HG02852 (cell line): ENCODE measurements around the gene PAQR7.

Experiments used
- ATAC-seq: cut with Tn5 transposase; IDR thresholded peaks from one replicate; pipeline ENCODE4 v1.9.1; 2021; ENCODE audit warnings: mild to moderate bottlenecking, moderate library complexity; ENCODE audit not compliant: unreplicated experiment

The PAQR7 gene

DNA sequence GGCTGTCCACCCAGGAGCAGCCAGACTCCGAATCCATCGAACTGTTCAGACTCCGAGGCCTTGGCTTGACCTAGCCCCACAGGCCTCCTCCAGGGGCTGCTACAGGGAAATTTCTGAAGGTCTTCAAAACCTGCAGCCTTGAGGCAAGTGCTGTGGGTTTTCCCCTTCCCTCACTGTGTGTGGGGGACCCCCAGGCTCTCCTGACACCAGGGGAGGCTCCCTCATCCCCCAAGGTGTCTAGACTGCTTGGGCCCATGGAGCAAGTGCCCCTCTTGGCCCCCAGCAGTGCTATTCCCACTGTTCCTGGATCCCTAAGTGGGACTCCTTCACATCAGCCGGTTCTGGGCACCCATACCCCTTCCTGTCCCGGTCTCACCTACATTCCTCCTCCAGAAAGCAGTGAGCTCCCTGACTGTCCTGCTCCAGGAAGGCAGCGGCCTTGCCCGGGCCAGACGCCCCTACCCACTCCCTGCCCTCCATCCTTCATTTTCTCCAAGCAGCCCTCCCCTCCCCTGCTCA lies 814 bp downstream of the PAQR7 start:
- no peak for ATAC-seq

DNA sequence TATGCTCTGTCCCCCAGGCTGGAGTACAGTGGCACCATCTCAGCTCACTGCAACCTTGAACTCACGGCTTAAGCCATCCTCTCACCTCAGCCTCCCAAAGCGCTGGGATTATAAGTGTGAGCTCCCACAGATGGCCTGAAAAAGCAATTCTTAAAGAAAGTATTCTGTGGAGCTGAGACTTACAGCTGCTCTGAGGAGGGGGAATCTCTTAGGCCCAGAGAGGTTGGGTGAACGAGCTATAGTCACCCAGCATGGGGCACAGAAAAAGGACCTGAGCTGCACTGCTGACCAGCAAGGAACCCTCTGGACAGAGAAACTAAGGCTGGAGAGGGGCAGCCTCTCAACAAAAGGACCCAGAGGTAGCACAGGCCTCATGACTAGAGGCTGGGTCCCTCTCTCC lies 1.3 kb downstream of the PAQR7 start:
- no peak for ATAC-seq

DNA sequence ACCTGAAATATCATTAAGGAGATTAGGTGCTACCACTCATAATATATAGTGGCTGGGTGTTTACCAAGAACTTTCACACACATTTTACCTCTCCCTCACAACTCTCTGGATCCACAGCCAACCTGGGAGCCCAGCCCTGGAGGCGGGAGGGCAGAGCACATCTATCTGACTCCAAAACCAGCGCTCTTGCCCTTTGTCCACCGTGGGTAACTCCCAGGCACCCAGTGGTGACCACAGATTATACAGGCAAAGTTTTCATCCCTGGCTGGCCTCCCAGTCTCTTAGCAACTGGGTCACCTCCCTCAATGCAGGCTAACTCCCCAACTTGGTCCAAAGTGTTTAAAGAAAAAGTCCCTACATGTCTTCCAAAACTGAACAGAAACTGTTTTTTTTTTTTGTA lies 2.4 kb downstream of the PAQR7 start:
- no peak for ATAC-seq

DNA sequence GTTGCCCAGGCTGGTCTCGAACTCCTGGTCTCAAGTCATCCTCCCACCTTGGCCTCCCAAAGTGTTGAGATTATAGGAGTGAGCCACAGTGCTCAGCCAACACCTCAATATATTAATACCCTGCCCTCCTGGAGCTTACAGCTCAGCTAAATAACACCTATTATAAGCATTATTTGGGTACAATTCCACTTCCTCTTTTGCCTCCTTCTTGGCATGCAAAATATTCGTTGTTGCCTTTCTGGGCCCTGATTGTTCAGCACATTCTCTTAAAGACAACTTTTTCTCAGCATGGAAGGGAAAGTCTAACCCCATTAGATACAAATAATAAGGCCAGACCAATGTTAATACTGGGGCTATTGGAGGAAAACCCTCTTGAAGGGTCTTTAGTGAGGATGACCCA lies 2.8 kb downstream of the PAQR7 start:
- no peak for ATAC-seq

DNA sequence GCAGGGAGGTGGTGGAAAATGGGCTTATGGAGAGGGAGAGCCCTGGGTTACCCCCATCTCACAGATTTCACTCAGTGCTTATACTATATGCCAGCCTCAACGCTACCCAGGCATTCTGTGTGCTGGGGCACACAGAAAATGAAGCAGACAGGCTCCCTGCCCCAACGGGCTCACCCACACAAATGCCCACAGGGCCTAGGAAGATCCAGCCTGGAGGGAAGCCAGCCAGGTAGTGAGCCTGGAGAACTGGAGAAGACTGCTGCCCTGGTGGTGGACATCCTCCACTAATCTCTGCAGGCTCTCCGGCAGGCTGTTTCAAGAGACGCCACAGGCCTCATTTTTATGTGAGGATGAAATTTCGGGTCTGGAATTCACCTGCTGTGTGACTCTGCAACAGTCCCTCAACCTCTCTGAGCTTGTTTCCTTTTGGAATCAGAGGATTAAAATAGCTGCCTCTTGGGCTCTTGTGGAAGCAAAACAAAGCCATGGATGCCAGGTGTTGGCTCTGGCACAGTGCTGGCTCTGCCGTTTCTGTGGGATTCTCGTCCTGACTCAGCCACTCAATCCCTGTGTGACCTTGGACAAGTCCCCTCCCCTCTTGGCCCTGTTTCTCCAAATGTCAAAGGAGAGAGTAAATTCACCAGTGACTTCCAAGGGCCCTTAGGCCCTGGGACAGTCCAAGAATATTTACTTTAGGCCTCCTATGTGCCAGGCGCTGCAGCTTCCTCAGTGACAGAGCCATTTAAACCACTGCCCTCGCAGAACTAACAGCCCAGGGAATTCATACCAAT lies 3.6 kb downstream of the PAQR7 start:
- no peak for ATAC-seq

DNA sequence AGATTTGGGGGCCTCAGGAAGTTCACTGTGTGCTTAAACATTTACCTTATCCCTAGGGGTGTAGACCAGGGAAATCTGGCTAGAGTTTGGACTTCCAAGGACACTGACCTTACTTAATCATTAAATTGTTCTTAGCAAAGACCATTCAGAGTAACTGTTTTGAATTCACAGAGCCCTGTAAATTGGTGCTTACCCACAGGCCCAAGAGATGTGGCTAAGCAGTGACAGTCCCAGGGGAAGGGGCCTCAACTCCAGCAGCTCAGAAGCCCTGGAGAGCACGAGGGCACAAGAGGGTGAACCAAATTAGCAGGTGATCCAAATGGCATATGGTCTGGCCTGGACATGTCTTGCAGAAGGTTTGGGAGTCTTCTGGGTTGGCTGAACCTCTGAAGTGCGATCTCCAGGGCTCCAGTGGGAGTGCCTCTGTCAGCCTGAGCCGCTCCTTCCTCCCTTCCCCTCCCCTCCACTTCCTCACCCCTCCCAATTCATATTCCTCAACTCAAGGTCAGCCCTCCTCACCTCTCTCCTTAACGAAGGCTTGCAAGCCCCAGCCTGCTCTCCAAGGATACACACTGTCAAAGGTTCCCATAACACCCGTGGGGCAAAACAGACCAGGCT lies 4.3 kb downstream of the PAQR7 start:
- ATAC-seq, result no peak

DNA sequence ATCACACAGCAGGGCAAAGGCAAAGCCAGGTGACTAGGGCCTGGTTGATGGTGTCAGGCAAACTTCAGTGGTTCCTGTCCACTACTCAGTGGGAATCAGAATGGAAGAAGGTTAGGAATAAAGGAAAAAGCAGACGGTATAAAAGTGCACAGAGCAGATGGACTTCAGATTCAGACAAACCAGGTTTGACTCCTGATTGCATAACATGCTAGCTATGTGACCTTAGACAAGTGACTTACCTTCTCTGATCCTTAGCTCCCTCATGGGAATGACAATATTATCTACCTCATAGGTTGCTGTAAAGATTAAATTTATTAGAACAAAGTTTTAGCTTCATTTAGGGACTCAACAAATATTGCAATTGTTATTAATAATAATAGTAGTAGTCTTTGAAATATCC lies 4.9 kb downstream of the PAQR7 start:
- ATAC-seq, result no peak

DNA sequence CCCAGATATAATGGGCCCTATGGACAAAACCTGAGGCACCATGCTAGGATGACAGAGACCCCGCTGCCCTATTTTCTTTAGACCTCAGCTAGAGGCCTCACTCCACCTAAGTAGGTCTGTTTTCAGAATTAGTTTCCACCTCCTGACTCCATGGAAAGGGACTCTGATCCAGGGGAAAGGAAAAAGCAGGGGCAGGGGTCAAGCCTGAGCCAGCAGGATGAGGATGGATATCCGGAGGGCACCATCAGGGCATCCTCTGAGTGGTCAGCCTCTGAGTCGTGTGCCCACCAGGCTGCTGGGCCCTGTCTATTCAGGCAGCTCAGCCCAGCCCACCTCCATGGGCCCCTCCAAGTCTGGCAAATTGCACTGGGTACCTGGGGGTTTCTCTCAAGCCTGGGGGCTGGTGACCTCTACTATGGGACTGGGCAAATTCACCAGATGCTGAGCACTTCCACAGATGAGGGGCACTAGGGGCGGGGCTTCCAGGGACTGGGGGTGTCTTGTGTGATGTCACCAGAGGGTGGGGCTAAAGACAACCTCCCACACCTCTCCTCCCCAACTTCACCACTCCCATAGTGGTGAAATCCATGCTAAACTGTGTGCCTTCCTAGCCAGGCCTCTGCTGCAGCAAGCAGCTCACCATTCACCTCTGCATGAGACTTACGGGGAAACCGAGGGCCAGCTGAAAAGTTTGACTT lies 5.5 kb downstream of the PAQR7 start:
- ATAC-seq, result no peak

DNA sequence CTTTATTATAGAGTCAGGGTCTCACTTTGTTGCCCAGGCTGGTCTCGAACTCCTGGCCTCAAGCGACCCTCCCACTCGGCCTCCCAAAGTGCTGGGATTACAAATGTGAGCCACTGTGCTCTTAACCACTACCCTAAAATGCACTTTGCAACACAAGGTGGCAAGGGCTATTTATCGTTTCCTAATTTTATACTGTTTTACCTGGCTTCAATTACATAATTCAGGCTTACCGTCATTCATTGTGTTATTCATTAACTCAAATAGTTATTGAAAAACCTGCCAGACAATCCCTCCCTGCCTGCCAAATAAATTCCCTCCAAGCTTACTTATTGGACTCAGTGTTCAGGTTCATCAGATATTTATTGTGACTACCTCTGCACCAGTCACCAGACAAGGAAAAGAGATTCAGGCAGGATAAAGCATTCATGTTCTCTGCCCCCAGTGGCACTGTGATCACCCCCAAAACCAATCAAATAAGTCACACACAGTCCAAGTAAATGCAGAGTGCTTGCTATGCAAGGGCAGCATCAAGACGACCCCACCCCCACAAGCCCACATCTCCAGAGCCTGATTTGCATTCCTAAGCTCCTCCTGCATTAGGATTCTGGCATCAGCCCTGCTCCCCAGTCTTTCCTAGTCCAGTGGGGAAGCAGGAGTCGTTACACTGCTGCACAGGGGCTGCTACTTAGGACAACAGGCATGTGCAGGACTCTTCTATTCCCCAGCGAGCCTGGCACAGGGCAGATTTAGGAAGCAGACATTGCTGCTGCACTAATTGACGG lies 8.1 kb downstream of the PAQR7 start:
- ATAC-seq, result no peak

DNA sequence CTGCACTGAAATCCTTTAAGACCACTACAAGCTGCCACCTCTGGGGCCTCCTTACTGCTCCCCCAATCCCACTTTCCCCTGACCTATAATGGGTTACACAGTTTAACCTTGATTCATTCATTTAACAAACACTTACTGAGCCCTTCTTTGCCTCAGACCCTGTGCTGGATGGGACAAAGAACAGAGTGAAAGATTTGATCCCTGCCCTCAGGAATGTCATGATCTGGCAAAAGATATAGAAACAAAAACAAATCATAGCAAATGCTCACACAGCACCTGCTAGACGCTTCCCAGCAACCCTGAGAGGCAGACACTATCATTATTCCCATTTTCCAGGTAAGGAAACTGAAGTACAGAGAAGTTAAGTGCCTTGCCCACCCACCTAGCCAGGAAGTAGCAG lies 9.2 kb downstream of the PAQR7 start:
- ATAC-seq, result no peak

DNA sequence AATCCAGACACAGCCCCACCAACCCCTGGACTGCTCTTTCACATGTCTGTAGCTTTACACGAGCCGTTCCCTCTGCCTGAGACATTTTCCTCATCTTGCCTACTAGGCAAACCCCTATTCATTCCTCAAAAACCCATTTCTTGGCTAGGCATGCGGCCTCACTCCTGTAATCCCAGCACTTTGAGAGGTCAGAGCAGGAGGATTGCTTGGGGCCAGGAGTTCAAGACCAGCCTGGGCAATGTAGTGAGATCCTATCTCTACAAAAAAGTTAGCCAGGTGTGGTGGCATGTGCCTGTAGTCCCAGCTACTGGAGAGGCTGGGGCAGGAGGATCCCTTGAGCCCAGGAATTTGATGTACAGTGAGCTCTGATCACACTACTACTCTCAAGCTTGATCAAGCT lies 11.1 kb downstream of the PAQR7 start:
- ATAC-seq, result no peak

DNA sequence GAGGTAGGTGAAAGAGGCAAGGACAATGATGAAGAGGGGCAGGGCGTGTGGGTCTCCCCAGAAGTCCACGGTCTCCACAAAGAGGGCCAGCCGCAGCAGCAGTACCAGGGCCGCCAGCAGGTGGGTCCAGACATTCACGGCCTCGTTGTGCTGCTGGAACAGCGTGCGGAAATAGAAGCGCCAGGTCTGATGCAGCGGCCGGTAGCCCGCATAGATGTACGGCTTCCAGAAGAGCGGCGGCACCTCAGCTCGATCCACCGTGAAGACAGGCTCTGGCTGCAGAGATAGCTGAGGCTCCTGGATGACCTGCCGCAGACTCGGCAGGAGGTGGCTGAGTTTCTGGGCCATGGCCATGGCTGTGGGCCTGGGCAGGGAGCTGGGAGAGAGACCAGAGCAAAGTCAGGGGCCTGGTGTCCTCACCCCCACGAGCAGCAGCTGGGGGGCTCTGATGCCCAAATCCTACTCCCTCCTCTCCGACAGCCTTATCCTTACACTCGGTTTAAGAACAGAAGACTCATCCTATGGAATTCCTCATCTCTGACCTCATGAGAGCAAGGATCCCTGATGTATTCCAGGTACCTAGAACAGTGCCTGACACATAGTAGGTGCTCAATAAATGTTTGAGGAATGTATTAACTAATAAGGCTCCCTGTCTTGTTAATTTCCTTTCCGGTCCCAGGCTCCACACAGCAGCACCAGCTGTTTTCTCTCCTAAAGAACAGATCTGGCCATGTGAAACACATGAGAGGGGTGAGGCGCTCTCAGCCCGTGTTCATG lies 11.8 kb downstream of the PAQR7 start:
- ATAC-seq, result no peak

DNA sequence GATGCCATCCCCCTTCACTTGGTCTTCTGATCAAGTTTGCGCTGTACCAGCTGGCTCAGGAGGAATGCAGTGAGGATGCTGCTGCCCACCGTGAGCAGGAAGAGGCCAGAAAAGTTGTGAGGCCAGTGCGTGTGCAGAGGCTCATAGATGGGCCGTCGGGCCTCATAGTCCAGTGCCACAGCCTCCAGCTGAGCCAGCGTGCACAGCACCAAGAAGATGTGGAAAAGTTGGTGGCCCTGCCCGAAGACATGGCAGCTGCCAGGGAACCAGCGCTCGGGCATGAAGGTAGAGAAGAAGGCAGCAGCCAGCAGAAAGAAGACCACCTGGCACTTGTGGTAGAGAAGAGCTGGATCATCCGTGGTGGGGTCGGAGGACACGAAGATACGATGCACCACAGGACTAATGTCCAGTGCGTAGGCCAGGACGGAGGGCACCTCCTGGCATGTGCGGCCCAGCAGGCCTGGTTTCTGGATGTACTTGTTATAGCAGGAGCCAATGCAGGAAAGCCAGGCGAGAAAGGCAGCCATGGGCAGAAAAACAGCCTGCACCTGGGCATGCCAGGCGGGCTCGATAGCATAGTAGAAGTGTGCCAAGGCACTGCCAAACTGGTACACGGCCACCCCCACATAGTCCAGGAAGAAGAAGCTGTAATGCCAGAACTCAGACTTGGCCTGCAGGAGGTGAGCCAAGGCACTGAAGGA lies 12.6 kb downstream of the PAQR7 start:
- ATAC-seq, result no peak

DNA sequence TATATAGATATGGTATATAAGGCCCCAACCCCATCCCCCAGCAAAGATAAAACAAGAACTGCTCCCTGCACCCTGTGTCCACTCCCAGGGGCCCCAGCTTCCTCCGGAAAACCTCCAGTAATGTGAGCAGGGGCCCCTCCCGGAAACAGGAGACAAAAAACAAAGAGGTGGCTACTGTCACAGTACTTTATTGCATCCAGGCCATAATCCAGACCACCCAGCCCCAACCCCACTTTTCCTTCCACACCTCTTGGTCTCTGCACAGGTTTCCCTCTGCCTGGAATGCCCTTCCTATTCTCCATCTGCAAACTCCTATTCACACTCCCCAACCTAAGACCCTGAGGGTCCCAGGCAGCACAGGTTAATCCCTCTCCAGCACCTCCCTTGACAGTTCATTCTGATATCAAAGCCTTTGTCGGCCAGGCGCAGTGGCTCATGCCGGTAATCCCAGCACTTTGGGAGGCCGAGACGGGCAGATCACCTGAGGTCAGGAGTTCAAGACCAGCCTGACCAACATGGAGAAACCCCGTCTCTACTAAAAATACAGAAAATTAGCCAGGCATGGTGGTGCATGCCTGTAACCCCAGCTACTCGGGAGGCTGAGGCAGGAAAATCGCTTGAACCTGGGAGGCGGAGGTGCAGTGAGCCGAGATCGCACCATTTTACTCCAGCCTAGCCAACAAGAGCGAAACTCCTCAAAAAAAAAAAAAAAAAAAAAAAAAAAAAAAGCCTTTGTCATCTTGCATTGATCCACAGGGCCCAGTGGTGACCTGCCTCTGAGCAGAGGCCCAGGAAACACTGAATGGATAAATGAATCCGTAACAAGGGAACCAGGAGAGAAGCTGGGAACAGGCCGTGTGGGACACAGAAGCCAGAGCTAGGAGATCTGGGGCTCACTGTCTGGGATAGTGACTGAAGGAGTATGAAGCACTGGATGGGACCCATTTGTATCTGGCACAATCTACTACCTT lies 13.9 kb downstream of the PAQR7 start:
- no peak for ATAC-seq

DNA sequence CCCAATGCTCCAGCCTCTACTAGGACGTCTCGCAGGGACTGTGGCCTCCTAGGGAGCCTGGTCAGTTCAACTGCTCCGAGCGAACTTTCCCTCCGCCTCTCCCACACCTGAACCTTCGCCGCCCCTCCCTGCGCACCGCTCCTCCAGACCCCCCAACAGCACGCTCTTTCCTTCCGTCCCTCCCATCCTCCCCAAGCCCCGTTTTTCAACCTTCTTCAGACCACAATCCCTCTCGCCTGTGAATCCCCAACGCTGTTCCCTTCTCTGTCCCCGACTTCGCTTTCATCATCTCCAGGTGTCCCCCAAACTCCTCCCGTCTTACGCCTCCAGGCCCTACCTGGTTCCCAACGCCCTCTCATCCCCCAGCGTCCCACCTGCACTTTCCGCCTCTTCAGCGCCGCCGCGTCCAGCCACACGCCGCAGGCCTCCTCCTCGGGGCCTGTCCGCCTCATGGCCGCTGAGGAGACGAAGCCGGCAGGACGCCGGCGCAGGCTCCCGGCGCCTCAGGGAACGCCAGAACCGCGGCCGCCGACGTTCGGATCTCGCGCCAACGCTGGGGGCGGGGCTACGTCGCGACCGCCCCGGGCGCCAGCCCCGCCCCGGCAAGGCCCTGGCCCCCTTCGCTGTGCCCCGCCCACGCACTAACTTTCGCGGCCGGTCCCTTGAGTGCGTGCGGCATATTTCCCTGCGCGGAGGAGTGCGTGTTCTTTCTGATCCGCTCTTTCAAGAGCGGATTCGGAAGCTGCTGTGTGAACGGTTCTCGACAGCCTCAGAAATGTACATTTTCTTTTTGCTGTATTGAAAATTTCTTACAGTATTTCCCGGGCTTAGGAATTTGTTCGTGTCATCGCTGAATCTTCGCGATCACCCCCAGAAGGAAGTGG lies 16.4 kb downstream of the PAQR7 start, which contains the start of gene AUNIP:
TSS of gene AUNIP (minus strand) at position 552 of the 884 bp plus-strand sequence. CDS start at position 452, 100 bp downstream.
- peak; percentile 77 for ATAC-seq

DNA sequence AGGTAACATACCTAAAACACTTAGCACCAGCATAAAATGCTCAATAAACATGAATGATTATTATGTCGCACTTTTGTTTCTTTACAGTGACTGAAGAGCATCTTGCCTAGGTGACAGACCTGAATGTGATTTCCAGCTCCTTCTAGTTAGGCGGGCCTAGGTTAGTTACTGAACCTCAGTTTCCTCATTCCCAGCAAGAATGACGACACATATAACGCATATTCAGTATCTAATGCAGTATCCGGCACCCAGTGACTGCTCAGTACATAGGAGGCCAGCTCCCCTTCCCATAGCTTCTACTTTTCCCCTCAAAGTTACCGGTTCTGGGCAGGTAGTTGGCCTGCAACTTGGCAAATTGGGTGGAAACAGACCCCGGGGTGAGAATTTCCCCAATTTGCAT lies 17.0 kb downstream of the PAQR7 start:
- ATAC-seq, result no peak

DNA sequence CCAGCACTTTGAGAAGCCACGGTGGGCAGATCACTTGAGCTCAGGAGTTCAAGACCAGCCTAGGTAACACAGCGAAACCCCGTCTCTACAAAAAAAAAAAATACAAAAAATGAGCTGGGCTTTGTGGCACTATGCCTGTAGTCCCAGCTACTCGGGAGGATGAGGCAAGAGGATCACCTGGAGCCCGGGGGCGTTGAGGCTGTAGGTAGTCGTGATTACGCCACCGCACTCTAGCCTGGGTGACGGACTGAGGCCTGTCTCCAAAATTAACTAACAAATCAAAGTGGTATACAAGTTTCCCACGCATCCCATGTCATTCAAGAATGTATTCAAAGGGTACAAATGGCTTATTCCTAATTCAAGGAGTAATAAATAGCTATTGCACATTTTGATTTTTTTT lies 18.7 kb downstream of the PAQR7 start:
- ATAC-seq, result no peak
